GM12801 (cell line): ENCODE data around the gene KCNQ5.

Experiments used
- TF ChIP-seq, protein P1 (sequence below): IDR thresholded peaks from one replicate; pipeline ENCODE4 v1.5.1; 2011; ENCODE audit warnings: control low read depth; ENCODE audit not compliant: insufficient read length; ENCODE audit errors: extremely low read depth

Gene KCNQ5

DNA sequence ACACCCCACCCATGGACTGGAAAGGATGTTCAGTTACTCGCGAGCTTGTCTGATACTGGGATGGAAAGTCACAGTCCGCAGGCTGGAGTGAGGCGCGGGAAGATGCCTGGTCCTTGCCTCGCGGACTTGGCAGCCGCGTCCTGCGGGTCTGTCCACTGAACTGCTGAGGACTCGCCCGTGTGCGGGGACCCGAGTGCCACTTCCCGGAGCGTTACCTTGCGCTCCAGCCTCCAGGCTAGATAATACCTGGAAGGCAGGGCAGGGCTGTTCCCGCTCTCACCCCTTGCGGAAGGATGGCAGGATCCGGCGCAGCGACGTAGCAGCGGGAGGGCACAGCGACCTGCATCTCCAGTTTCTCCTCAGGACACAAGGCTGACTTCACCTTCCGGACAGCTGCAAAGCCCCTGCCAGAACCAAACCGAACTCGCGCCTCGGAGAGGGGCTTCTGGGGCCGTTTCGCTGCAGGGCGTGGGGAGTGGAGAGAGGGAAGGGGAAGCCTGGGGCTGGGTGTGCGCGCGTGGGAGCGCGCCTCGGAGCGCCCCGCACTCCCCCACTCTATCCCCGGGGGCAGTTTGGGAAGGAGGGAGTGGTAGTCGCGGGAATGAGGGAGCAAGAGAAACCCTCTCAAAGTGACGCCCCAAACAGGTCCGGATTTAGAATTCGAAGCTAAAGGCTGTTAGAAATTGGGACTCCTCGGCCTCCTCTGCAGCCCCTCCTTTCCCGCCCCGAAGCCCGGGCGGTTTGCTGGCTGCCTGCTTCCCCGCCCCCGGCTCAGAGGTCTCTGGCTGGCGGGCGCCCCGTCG, at the start of gene KCNQ5:
Gene KCNQ5, plus strand, starts transcription at position 774 of the 803 bp plus-strand sequence.
- TF ChIP-seq, protein P1, sequence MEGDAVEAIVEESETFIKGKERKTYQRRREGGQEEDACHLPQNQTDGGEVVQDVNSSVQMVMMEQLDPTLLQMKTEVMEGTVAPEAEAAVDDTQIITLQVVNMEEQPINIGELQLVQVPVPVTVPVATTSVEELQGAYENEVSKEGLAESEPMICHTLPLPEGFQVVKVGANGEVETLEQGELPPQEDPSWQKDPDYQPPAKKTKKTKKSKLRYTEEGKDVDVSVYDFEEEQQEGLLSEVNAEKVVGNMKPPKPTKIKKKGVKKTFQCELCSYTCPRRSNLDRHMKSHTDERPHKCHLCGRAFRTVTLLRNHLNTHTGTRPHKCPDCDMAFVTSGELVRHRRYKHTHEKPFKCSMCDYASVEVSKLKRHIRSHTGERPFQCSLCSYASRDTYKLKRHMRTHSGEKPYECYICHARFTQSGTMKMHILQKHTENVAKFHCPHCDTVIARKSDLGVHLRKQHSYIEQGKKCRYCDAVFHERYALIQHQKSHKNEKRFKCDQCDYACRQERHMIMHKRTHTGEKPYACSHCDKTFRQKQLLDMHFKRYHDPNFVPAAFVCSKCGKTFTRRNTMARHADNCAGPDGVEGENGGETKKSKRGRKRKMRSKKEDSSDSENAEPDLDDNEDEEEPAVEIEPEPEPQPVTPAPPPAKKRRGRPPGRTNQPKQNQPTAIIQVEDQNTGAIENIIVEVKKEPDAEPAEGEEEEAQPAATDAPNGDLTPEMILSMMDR = no peak

DNA sequence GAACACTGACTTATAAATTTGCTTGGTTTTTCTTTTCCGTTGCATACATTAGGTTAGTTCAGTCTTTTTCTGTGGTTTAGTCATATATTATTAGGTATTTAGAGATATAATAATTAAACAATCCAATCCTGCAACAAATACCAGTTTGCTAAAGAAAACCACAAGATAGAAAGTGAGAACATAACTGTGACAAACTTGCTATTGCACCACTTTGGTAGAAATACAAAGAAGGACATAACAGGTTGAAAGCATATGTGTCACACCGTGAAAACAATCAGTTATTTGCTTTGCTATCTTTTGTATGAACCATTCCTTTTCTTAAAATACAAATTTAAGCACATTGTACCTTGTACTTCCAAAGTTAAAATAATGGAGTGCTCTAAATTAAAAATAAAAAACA, 42.0 kb upstream of the KCNQ5 start:
- TF ChIP-seq, protein P1 = no peak

DNA sequence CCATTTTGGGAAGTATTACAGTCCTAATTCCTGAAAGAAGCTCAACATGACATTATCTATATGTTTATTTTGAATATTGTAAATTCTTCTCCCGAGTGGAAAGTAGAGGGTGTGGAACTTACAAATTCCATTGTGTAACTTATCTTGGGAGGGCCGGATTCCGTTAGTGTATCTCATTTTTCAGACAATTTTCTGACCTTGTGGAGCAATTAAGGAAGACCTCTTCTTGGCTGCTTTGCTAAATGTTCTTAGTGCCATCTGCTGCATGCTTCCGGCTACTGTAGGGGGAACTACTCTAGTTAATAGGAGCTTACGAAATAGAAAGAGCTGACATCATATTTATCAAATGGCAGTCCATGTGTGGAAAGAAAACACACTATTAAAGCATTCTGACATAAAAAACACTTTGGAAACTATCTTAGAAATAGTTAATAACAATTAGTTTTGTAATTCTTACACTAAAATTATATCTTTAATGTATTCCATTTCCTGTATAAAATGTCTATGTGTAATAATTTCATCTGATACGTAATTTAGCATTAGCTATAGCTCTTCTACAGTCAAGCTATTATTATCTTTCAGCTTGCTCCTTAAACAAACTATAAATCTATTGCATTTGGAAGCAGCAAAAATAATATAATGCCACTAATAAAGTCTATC, 41.5 kb upstream of the KCNQ5 start:
- TF ChIP-seq, protein P1 = no peak

DNA sequence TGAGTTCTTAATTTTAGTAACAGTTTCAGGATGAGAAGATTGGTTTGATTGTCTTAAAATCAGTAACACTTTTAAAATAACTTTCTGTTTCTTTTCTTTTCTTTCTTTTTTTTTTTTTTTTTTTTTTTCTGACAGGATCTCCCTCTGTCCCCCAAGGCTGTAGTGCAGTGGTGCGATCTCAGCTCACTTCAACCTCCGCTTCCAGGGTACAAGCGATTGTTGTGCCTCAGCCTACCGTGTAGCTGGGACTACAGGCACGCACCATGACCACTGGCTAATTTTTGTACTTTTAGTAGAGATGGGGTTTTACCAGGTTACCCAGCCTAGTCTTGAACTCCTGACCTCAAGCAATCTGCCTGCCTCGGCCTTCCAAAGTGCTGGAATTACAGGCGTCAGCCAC, 33.7 kb upstream of the KCNQ5 start:
- TF ChIP-seq, protein P1 = no peak

DNA sequence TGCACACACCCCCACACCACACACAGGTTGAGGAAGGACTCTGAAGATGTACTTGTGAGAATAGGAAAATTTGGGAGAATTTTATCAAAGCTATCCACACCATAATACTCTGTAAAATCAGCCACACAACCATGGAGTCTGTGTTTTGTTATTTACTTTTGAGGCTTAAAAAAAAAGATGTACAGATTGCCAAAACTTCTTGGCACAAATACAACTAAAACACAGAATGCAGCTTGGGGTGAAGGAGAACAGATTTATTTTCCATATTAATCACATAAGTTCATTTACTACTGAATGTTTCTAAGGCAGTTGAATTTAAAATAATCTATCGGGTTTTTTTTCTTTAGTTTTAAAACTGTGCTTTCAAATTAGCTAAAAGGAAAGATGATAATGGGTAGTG, 32.8 kb upstream of the KCNQ5 start:
- TF ChIP-seq, protein P1 = no peak

DNA sequence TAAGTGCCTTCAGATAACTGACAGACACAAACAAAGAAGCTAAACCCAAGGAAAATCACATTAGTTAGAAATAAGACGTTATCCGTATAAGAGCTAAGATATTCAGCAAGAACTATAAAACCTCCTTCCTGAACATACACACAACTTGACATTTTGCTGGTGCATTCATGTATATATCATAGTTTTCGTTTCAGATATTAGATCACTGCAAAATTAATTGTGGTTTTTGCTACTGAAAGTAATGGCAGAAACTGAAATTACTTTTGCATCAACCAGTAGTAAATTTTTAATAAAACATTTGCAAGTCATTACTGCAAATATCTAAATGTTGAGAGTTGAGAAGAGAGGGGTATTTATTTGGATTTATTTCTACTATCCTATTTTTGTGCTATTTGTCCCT, 26.1 kb upstream of the KCNQ5 start:
- TF ChIP-seq, protein P1 = no peak

DNA sequence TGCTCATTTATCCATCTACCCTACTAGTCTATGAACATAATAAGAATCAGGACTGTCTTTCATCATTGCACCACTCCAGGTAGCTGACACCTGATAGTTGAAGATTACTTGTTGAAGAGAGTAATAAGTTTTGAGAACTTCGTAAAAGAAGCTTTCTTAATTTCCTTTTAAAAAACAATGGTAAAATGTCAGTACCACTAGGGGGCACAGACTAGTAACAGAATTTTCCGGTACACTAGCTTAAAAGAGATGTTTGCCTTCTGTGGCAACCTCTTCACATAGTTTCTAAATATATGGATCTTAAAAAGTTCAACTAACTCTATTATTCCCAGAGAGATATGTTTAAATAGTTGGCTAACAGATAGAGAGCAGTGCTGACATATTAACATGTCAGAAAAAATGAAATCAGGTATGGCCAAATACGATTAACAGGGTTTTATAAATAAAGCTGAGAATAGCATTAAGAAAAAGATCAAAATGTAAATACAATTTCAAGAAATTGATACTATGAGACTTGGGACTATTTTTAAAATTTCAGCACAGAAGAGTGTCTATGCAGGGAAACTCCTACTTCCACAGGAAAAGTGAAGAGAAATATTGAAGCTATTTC, 5.4 kb upstream of the KCNQ5 start:
- TF ChIP-seq, protein P1 = peak; percentile 11
